Skeletal muscle satellite cell (primary cell): Measurements from ENCODE around the gene POMGNT1.
A peak's percentile ranks its signal among the peaks of the same experiment; 100 is the strongest.

Source experiments
- H3K27me3 ChIP-seq: 2 replicates; pipeline ENCODE4 v1.7.0; 2013; ENCODE audit warnings: low read length; ENCODE audit not compliant: control insufficient read depth, insufficient read depth
- H3K36me3 ChIP-seq: 2 replicates; pipeline ENCODE4 v1.7.0; 2013; ENCODE audit warnings: mild to moderate bottlenecking, control low read depth, low read length; ENCODE audit not compliant: insufficient read depth
- H3K4me1 ChIP-seq: 2 replicates; pipeline ENCODE4 v1.7.0; 2013; ENCODE audit warnings: low read length; ENCODE audit not compliant: control insufficient read depth, insufficient read depth
- H3K4me2 ChIP-seq: 2 replicates; pipeline ENCODE4 v1.7.0; 2013; ENCODE audit warnings: mild to moderate bottlenecking, low read length
- H3K4me3 ChIP-seq: 2 replicates; pipeline ENCODE4 v1.7.0; 2013; ENCODE audit warnings: low read length
- H3K9ac ChIP-seq: 2 replicates; pipeline ENCODE4 v1.7.0; 2013; ENCODE audit warnings: mild to moderate bottlenecking, low read depth, low read length, moderate library complexity
- H3K9me3 ChIP-seq: replicated peaks from 2 replicates; pipeline ENCODE4 v1.7.0; 2013; ENCODE audit warnings: mild to moderate bottlenecking, control low read depth, low read length

POMGNT1 gene

DNA sequence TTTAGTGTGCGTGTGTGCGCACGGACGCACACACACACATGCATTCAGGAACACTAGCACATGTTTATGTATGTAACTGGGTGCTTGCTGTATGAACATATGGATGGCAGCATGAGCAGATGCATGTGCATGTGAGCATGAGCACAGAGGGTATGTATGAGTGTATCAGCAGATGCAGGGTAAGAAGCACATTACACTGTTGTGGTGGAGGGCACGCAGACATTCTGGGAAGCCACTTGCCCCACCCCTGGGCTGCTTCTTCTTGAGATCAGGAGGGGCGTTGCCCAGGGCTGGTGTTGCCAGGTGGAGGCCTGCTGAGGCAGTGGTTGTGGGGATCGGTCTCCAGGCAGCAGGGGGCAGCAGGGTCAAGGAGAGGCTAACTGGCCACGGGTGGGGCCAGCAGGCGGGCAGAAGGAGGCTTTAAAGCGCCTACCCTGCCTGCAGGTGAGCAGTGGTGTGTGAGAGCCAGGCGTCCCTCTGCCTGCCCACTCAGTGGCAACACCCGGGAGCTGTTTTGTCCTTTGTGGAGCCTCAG, 18.1 kb downstream of the POMGNT1 start:
- Histone ChIP-seq H3K27me3 (no peaks in the 10 kb centered on the region), H3K36me3 (peaks cover under 1% of the 10 kb centered on the region), H3K4me1 (peaks cover 41% of the 10 kb centered on the region), H3K4me2 (no peak overlapping the region), H3K9ac (no peak overlapping the region), H3K4me3 (no peak overlapping the region), H3K9me3 (no peaks in the 10 kb centered on the region)

DNA sequence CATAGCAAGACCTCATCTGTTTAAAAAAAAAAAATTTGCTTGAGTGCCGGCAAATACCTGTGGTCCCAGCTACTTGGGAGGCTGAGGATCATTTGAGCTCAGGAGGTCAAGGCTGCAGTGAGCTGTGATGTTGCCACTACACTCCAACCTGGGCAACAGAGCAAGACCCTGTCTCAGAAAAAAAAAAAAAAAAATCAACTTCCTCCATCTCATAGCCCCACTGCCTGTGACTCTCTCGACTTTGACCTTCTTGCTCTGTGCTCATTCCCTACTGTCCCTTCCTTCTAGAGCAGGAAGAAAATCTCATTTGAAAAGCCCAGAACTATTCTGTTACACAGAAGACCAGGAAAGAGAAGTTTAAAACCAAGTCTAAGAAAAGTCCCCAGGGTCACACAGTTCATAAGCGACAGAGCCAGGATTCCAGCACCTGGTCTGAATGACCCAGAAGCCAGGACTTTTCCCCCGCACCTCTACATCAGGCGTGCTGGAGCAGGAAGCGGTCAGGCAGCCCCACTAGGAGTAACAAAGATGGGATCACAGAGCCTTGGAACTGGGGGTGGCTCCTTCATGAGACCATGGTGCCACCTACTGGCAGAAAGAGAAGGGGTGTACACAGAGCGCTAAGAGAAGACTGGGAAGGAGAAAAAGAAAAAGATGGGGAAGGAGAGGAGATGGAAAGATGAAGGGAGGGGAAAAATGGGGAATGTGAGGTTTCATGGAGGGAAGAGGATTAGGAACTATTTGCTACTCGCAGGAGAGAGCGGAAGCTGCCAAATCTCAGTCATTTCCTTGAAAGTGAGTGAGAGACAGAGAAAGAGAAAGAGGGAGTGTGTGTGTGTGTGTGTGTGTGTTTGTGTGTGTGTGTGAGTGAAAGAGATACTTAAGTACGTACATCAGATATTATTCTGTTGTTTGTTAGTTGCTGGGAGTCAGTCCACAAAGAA, 18.8 kb downstream of the POMGNT1 start:
- Histone ChIP-seq H3K36me3 (no peaks in the 10 kb centered on the region), H3K4me3 (no peak overlapping the region), H3K9me3 (no peaks in the 10 kb centered on the region), H3K9ac (peak overlapping the region; percentile 9), H3K27me3 (no peaks in the 10 kb centered on the region), H3K4me2 (peak overlapping the region; percentile 42), H3K4me1 (peaks cover 41% of the 10 kb centered on the region)

DNA sequence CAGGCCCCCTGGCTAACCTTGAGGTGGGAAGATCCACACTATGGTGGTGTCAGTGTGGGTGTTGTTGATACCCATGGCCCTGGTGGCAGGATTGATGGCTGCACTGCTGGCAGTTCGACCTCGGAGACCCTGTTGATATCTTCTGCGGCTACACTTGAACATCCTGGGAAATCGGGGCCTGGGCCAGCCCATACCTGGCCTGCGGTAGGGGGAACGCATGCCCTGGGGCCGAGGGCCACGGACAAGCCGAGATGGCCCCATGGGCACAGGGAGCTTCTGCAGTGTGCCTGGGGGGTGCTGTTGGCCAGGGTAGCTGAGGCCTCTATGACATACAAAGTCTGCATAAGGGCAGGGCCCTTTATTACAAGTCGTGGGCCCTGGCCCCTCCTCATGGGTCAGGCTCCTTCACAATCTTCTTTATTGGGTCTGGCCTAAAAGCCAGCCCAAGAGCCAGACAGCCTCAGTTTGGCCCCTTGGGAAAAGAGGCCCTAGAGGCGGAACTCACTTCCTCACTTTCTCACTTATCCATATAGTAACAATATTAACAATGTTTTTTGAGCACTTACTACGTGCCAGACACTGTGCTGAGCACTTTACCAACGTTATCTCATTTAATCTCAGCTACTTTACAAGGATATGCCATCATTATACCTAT, 21.9 kb downstream of the POMGNT1 start, which contains the start of gene P3R3URF:
Gene P3R3URF, minus strand, starts transcription at position 278 of the 655 bp plus-strand sequence. Its CDS starts 17 bp downstream, at position 261.
- no peaks in the 10 kb centered on the region for H3K36me3 ChIP-seq
- no peaks in the 10 kb centered on the region for H3K9me3 ChIP-seq
- no peak within 1 kb of the TSS for H3K4me2 ChIP-seq
- no peaks in the 10 kb centered on the region for H3K27me3 ChIP-seq
- no peak within 1 kb of the TSS for H3K9ac ChIP-seq
- H3K4me3 ChIP-seq = no peak within 1 kb of the TSS
- H3K4me1 ChIP-seq = peaks cover 26% of the 10 kb centered on the region

DNA sequence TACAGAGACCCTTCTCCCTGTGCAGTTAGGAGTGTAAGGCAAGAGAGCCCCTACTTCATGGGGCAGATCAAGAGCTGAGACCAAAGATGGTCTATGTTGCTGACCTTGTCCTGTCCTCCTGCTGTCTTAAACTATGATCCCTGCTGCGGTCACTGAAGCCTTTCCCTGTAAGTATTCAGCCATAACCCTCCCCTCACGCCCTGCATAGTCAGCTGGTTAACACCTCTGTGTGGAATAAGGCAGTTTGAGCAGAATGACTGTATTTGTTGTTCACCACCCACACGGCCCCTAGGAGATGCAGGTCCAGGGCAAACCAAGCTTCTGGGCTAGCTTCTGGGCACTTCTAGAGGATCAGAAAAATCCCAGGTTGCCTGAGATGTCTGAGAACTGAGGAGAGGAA, 23.0 kb downstream of the POMGNT1 start:
- no peak overlapping the region for H3K4me3 ChIP-seq
- H3K9ac ChIP-seq = no peak overlapping the region
- no peak overlapping the region for H3K4me2 ChIP-seq
- no peaks in the 10 kb centered on the region for H3K27me3 ChIP-seq
- no peaks in the 10 kb centered on the region for H3K36me3 ChIP-seq
- peaks cover 27% of the 10 kb centered on the region for H3K4me1 ChIP-seq
- H3K9me3 ChIP-seq = no peaks in the 10 kb centered on the region

DNA sequence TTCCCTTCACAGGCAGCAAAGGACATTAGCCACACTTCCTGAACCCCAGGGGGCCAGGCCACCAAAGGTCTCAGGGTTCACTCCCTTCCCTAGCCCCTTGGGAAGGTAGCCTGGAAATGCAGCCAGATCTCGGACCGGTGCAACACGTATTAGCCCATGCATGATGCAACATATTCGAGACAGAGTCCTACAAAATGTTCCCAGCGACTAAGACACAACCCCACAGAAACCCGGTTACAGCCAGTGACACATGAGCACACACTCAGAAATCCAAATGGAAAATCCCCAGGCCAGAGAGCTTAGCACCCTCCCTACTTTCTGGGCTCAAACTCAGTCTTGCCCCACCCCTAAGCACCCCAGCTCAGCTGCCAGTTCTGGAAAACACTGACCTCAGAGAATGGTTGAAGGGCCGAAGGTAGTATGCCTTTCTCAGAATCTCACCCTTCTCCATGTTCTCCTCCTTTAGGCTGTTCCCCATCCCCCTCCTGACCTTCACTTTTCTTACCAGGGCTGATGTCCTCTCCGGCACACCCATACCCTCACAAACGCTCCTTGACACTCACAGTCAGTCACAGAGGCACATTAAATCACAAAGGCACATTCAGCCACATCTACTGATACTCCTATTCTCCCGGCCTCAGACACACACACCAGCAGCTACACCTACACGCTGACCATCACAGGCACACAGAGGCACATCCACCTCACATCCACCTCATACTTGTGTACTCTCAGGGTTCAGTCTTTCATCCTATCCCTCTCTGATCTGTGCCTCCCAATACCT, 23.6 kb downstream of the POMGNT1 start, which contains the start of gene TSPAN1:
Gene TSPAN1, plus strand, starts transcription at position 640 of the 784 bp plus-strand sequence. CDS start 6,021 bp downstream, outside the sequence.
- no peak within 1 kb of the TSS for H3K9ac ChIP-seq
- peaks cover 27% of the 10 kb centered on the region for H3K4me1 ChIP-seq
- no peaks in the 10 kb centered on the region for H3K36me3 ChIP-seq
- no peak within 1 kb of the TSS for H3K4me3 ChIP-seq
- peaks cover 3% of the 10 kb centered on the region for H3K27me3 ChIP-seq
- H3K4me2 ChIP-seq = peak within 1 kb of the TSS; percentile 12
- no peaks in the 10 kb centered on the region for H3K9me3 ChIP-seq

DNA sequence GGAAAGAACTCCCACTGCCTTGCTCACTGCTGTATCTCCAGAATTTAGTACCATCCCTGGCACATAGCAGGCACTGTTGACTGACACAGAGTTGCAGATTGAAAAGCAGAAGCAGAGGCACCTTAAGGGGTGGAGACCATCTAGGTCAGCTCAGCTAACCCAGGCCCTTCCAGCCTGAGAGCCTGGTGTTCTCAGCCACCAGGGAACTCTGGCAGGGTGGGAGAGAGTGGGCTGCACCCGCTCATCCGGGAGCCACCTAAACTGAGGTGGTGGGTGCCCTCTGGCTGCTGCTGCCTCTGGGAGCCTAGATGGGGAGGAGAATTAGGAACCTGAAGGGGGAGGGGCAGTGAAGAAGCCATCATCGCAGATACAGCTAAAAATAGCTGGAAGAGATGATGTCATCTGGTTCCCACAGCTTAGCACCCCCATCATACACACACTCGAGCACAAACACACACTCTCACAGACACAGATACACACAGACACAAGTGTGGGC, 24.8 kb downstream of the POMGNT1 start:
- Histone ChIP-seq H3K36me3 (no peaks in the 10 kb centered on the region), H3K4me2 (no peak overlapping the region), H3K4me3 (no peak overlapping the region), H3K9me3 (no peaks in the 10 kb centered on the region), H3K27me3 (peaks cover 15% of the 10 kb centered on the region), H3K9ac (no peak overlapping the region), H3K4me1 (peaks cover 24% of the 10 kb centered on the region)

DNA sequence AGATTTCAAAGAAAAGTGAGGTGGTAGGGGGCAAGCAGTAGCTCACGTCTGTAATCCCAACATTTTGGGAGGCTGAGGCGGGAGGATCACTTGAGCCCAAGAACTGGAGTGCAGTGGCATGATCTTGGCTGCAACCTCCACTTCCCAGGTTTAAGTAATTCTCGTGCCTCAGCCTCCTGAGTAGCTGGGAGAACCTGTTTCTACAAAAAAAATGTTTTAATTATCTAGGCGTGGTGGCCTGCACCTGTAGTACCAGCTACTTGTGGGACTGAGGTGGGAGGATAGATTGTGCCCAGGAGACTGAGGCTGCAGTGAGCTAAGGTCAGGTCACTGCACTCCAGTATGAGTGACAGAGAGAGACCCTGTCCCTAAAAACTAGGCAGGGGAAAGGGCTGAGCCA, 25.9 kb downstream of the POMGNT1 start:
- H3K4me3 ChIP-seq = no peak overlapping the region
- no peak overlapping the region for H3K9ac ChIP-seq
- no peaks in the 10 kb centered on the region for H3K9me3 ChIP-seq
- H3K4me1 ChIP-seq = peaks cover 24% of the 10 kb centered on the region
- H3K4me2 ChIP-seq = no peak overlapping the region
- H3K36me3 ChIP-seq = no peaks in the 10 kb centered on the region
- peaks cover 24% of the 10 kb centered on the region for H3K27me3 ChIP-seq

DNA sequence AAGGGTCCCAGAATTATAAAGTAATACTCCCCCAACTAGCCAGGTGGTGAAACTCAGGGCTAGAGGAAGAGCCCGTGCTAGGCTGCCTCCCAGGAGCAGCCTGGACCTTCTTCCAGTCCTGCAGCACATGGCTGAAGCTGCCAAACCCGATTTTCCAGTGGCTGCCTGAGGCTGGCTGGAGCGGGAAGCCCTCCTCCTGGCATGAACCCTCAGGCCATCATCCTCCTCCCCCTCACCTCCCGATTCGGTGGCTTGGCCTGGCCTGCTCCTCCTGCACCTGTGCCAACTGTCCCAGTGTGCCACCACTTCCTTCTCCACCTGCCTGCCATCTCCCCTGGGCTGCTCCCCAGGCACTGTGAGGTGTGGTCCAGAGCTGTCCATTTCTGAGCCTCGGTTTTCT, 26.4 kb downstream of the POMGNT1 start:
- no peaks in the 10 kb centered on the region for H3K9me3 ChIP-seq

DNA sequence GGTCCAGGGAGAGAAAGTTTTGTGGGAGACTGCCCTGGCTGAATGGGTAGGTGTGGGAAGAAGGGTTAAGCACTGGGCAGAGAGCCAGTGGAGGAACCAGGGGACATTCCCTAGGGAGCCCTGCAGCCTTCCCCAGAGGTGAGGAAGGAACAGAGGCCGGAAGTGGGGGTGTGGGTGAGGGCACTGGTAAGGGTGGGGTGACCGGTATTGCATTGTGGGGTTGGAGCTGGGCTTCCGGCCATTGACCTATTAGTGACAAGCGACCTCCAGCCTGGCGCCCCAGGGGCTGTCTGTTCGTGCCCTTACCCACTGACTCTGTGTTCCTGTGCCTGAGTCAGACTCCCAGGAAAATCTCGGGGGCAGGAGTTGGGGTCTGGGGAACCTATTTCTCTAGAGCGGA, 26.9 kb downstream of the POMGNT1 start:
- H3K4me2 ChIP-seq = peak overlapping the region; percentile 39
- H3K36me3 ChIP-seq = no peaks in the 10 kb centered on the region
- H3K4me3 ChIP-seq = no peak overlapping the region
- H3K27me3 ChIP-seq = peaks cover 33% of the 10 kb centered on the region
- H3K9ac ChIP-seq = no peak overlapping the region
- H3K4me1 ChIP-seq = peaks cover 32% of the 10 kb centered on the region
- no peaks in the 10 kb centered on the region for H3K9me3 ChIP-seq

More for the DNA sequence above, 26.4 kb downstream of the POMGNT1 start:
- H3K36me3 ChIP-seq = no peaks in the 10 kb centered on the region
- H3K4me2 ChIP-seq = no peak overlapping the region
- H3K4me3 ChIP-seq = no peak overlapping the region
- H3K4me1 ChIP-seq = peaks cover 29% of the 10 kb centered on the region
- no peak overlapping the region for H3K9ac ChIP-seq
- H3K27me3 ChIP-seq = peaks cover 28% of the 10 kb centered on the region

DNA sequence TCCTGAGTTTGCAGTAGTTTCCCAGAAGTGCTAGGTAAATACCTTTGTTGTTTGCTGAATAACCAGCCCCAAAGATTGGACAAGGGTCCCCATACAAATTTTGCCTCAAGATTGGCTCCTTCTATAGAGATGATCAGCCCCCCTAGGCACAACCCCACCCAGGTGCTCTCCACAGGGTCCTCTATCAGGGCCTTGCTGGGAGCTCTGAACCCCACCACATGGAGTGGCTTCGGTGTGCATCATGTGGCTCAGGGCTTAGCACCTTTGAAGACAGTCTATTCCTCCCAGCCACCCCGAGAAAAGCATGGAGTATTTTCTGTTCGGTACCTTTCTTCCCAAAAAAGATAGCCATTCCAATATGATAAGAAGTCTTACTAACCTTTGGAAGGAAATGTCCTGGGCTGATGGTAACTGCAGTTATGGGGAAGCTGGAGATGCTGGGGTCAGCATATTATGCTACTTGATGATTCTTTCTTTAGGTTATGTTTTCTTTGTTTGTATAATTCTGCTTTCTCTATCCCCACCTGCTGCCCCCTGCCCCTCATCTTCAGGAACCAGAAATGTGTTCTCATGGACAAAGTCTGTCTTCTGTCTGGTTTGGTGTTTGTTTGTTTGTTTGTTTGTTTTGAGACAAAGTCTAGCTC, 28.3 kb downstream of the POMGNT1 start:
- H3K9me3 ChIP-seq = no peaks in the 10 kb centered on the region
- H3K4me1 ChIP-seq = peaks cover 29% of the 10 kb centered on the region
- no peak overlapping the region for H3K4me3 ChIP-seq
- H3K27me3 ChIP-seq = peaks cover 34% of the 10 kb centered on the region
- H3K36me3 ChIP-seq = no peaks in the 10 kb centered on the region
- no peak overlapping the region for H3K9ac ChIP-seq
- H3K4me2 ChIP-seq = no peak overlapping the region
